Activated naive CD4-positive, alpha-beta T cell treated with anti-CD3 and anti-CD28 coated beads, Interleukin-2, amount 10 ng/mL, durations not matched to agents 7 days and 5 days (primary cell): ENCODE measurements around the gene PSMD13.
A peak's percentile ranks its signal among the peaks of the same experiment; 100 is the strongest.

ENCODE experiments used
- CTCF ChIA-PET: fragments of 350-600 bp; sonication (Branson Sonifier 250); formaldehyde crosslinking; loops from one replicate; lab custom pipeline; 2021; ENCODE audit warnings: antibody characterized with exemption; lab: Charles Lee
- DNase-seq: peaks from one replicate; pipeline ENCODE4 v3.0.0-alpha.2; 2020
- H3K27ac Mint-ChIP-seq: one replicate; pipeline ENCODE4 v1.8.0; 2021; ENCODE audit warnings: mild to moderate bottlenecking, moderate library complexity, mixed read lengths
- H3K27me3 Mint-ChIP-seq: one replicate; pipeline ENCODE4 v1.8.0; 2021; ENCODE audit warnings: mild to moderate bottlenecking, mixed read lengths
- H3K36me3 Mint-ChIP-seq: one replicate; pipeline ENCODE4 v1.8.0; 2021; ENCODE audit warnings: mixed read lengths
- H3K4me1 Mint-ChIP-seq: one replicate; pipeline ENCODE4 v1.8.0; 2021; ENCODE audit warnings: mixed read lengths
- H3K4me3 Mint-ChIP-seq: one replicate; pipeline ENCODE4 v1.8.0; 2021; ENCODE audit warnings: mild to moderate bottlenecking, moderate library complexity, mixed read lengths
- H3K9me3 Mint-ChIP-seq: one replicate; pipeline ENCODE4 v1.8.0; 2021; ENCODE audit warnings: mixed read lengths

PSMD13 gene

DNA sequence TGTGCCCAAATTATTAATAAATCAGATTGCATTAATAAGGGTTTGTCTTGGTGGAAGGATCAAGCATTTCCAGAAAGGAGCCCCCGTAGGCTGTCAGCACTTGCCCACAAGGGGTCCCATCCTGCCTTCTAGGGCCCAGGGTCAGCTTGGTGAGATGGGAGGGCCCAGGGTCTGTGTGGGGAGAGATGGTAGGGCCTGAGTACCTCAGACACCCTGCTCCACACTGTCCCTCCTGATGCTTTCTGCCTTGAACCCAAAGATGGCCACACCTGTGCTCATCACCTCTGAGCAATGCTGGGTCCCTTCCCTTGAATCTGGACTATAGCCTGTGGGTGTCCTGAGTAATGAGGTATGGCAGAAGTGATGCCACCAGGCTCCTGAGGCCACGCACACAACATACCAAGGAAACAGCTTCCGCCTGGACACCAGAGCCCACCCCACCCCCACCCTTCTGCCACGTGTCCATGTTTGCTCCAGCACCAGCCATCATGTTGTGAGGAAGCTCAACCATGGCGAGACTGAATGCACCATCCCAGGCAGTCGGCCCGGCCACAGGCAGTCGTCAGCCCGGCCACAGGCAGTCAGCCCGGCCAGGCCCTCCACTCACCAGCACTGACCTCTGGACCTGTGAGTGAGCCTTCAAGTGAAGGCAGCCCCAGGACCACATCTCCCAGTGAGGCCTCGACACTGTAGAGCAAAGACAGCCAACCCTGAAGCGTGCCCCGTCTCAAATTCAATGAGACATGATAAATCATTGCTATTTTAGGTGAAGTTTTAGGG is 36.4 kb upstream of the PSMD13 start:
- Mint-ChIP-seq H3K4me1 (peaks cover 43% of the 10 kb centered on the region), H3K36me3 (peaks cover 24% of the 10 kb centered on the region), H3K27me3 (no peaks in the 10 kb centered on the region), H3K9me3 (no peaks in the 10 kb centered on the region), H3K27ac (peak overlapping the region; percentile 7), H3K4me3 (no peak overlapping the region)
- DNase-seq = no peak
- CTCF ChIA-PET = interaction anchor here (1.3 kb wide), 1 partner anchor 50 kb away, joined by 3 read pairs; no protein-coding TSS in a partner anchor

DNA sequence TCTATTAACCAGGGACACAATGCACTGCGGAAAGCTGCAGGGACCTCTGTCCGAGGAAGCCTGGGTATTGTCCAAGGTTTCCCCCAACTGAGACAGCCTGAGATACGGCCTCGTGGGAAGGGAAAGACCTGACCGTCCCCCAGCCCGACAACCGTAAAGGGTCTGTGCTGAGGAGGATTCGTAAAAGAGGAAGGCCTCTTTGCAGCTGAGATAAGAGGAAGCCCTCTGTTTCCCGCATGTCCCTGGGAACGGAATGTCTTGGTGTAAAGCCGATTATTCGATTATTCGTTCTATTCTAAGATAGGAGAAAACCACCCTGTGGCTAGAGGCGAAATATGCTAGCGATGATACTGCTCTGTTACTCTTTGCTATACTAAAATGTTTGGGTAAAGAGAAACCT is 34.8 kb upstream of the PSMD13 start:
- peaks cover 27% of the 10 kb centered on the region for H3K36me3 Mint-ChIP-seq
- no peaks in the 10 kb centered on the region for H3K9me3 Mint-ChIP-seq
- no peak for DNase-seq
- H3K4me3 Mint-ChIP-seq = peak overlapping the region; percentile 32
- H3K27me3 Mint-ChIP-seq = no peaks in the 10 kb centered on the region
- CTCF ChIA-PET = no interaction called here
- peak overlapping the region; percentile 81 for H3K27ac Mint-ChIP-seq
- peaks cover 51% of the 10 kb centered on the region for H3K4me1 Mint-ChIP-seq

DNA sequence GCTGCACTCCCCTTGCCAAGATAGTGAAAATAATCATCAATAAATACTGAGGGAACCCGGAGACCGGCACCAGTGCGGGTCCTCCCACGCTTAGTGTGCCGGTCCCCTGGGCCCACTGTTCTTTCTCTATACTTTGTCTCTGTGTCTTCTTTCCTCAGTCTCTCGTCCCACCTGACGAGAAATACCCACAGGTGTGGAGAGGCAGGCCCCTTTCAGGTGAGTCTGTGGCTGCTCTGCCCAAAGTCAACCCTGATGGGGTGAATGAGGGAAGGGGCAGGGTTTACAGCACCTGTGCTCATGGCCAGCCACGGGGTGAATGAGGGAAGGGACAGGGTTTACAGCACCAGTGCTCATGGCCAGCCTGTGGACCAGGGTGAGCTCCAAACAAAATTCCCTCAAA is 34.3 kb upstream of the PSMD13 start:
- Mint-ChIP-seq H3K27me3 (peaks cover 4% of the 10 kb centered on the region), H3K9me3 (no peaks in the 10 kb centered on the region), H3K4me1 (peaks cover 51% of the 10 kb centered on the region), H3K27ac (peak overlapping the region; percentile 81), H3K36me3 (peaks cover 29% of the 10 kb centered on the region), H3K4me3 (peak overlapping the region; percentile 32)
- CTCF ChIA-PET = interaction anchor here (1.3 to 1.4 kb wide), 2 partner anchors 48 to 160 kb away, joined by 3 to 4 read pairs; no protein-coding TSS in a partner anchor
- peak; percentile 21 for DNase-seq

DNA sequence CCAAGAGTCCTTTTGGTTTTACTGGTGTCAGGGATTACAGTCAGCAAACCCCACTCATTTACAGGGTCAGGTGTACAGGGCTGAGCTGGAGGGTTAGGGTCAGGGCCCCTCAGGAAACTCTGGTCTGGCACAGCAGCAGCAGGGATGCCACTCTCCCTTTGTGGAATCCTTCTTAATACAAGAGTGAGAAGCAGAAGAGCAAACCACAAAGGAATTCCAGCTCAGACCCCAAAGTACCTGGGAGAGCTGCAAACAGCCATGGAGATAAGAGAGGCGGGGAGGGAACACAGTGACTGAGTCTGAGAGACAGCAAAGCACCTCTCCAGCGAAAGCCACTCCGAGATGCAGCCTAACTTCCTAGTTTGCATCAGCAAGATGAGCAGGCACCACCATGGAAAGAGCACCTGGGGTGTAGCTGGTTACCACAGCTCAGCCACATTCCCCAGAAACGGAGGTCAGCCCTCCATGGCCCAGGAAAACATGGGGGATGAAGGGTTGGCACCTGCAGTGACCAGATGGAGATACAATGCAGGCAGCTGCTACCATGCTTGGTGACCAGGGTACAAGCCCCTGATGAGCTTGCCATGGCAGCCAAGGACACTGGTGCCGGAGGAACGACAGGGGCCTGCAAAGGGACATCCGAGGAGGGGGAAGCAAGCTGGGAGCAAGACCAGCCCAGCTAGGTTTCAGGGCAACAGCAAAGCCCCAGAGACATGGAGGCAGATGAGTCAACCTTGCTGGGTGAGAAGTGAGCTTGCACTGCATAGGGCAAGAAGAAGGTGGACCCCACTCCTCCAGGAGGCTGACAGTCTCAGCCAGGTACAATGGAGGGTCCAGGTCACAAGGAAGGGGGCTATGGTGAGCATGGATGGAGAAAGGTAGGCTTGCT is 33.5 kb upstream of the PSMD13 start:
- DNase-seq = no peak
- peaks cover 29% of the 10 kb centered on the region for H3K36me3 Mint-ChIP-seq
- H3K27ac Mint-ChIP-seq = peak overlapping the region; percentile 64
- CTCF ChIA-PET = interaction anchor here (1.3 to 1.4 kb wide), 2 partner anchors 47 to 159 kb away, joined by 3 to 4 read pairs; no protein-coding TSS in a partner anchor
- H3K4me3 Mint-ChIP-seq = no peak overlapping the region
- H3K27me3 Mint-ChIP-seq = peaks cover 7% of the 10 kb centered on the region
- H3K9me3 Mint-ChIP-seq = no peaks in the 10 kb centered on the region
- peaks cover 51% of the 10 kb centered on the region for H3K4me1 Mint-ChIP-seq

DNA sequence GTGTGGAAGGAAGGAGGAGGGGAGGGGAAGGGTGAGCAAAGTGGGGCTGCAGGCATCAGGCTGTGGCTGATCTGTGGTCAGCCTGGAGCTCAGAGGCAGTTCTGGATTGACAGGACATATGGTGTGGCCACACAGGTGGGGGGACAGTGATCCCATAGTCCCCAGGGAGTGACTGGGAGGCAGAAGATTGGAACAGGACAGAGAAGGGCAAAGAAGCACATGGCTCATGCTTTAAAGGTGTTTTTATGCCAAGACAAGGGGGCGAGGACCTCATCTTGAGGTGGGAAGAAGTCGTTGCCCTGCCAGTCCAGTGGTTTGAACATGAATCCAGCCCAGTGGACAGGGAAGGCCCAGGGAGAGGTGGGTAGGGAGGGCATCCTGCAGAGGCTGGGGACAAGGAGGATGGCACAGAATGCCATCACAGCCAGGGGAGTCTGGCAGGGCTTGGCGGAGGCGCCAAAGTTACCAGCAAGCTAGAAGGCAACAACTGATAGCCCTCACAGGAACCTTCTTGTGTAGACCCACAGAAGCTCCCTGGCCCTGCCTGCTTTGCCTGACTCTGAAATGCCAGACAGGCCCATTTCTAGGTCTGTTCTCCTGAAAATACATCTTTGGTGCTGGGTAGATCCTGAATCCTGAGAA is 32.7 kb upstream of the PSMD13 start:
- H3K36me3 Mint-ChIP-seq = peaks cover 29% of the 10 kb centered on the region
- H3K27ac Mint-ChIP-seq = peak overlapping the region; percentile 64
- DNase-seq = no peak
- H3K4me3 Mint-ChIP-seq = no peak overlapping the region
- CTCF ChIA-PET = interaction anchor here (1.3 kb wide), 1 partner anchor 158 kb away, joined by 4 read pairs; no protein-coding TSS in a partner anchor
- peaks cover 7% of the 10 kb centered on the region for H3K27me3 Mint-ChIP-seq
- H3K4me1 Mint-ChIP-seq = peaks cover 52% of the 10 kb centered on the region
- no peaks in the 10 kb centered on the region for H3K9me3 Mint-ChIP-seq

DNA sequence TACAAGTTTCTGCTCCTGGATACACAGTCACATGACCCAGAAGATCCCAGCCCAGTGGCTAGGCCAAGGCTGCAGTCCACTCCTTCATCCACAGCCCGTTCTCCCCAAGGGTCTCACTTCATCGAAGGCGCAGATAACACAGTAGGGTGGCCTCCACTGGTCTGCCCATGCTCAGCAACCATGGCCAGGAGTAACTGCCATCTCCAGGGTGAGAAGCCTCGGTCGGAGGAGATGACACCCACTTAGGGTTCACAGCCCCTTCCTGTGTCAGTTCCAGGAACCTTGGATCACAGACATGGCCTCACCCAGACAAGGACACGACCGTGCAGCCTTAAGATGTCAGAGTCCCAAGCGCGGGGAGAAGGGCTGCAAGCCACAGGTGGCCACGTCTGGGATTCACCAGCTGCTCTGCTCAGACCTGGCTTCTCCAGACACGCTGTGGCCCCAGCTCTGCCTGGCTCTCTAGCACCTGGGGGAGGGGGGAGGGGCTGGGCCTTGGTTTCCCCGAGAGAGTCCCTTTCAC is 32.1 kb upstream of the PSMD13 start:
- Mint-ChIP-seq H3K36me3 (peaks cover 29% of the 10 kb centered on the region), H3K9me3 (no peaks in the 10 kb centered on the region), H3K27ac (peak overlapping the region; percentile 49), H3K4me1 (peaks cover 55% of the 10 kb centered on the region), H3K27me3 (peaks cover 7% of the 10 kb centered on the region), H3K4me3 (no peak overlapping the region)
- CTCF ChIA-PET = no interaction called here
- no peak for DNase-seq

DNA sequence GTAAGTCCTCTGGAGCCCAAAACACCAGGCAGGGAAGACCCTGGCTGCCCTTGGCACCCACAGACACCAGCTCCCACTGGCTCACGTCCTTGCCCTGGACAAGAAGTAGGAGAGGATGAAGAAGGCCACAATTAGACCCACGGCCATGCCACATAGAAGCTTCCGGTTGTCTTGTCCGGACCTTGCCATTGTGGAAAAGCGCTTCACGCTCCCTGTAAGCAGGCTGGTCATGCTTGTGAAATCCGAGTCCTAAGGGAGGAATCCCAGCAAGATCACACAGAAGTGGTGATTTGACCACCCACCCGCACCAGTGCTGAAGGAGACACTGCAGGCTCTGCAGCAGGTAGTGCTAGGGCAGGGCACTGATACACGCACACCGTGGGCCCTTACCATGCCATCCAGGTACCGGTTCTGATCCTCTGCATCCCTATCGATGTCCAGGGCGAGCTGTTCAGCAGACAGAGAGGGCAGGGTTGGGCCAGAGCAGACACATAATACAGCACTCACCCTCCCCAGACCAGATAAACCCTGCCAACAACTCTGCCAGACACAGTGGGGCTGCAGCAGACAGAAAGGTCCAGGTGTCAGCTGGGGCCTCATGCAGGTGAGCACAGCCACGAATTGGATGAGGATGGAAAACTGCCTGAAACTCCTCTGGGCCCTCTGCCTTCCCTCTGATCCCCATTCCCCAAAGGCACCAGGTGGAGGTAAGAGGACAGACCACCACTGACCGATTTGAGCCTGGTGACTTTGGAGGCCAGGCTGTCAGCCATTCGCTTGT is 31.4 kb upstream of the PSMD13 start:
- Mint-ChIP-seq H3K9me3 (no peaks in the 10 kb centered on the region), H3K4me1 (peaks cover 62% of the 10 kb centered on the region), H3K4me3 (peak overlapping the region; percentile 96), H3K27ac (no peak overlapping the region), H3K27me3 (peaks cover 7% of the 10 kb centered on the region), H3K36me3 (peaks cover 33% of the 10 kb centered on the region)
- DNase-seq = no peak
- CTCF ChIA-PET = no interaction called here

DNA sequence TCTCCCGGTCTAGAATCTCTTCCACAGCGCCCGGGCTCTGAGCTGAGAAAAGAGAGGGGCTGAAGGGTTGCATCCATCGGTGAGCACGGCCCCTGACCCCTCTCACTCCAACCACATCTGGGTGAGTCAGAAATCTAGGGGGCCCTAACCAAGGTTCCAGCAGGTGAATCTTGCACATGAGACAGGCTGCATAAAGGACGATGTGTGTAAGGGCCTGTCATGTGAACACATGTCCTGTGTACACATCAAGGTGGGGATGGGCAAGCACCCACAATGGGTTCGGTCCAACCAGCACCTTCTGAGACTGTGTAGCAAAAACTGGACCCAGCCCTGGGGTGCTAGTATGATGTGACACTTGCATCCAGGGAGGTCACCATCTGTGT is 30.8 kb upstream of the PSMD13 start:
- CTCF ChIA-PET = interaction anchor here (1.8 kb wide), 1 partner anchor 44 kb away, joined by 8 read pairs; no protein-coding TSS in a partner anchor
- DNase-seq = no peak
- H3K4me3 Mint-ChIP-seq = peak overlapping the region; percentile 96
- peaks cover 7% of the 10 kb centered on the region for H3K27me3 Mint-ChIP-seq
- H3K36me3 Mint-ChIP-seq = peaks cover 31% of the 10 kb centered on the region
- peaks cover 64% of the 10 kb centered on the region for H3K4me1 Mint-ChIP-seq
- no peaks in the 10 kb centered on the region for H3K9me3 Mint-ChIP-seq
- peak overlapping the region; percentile 100 for H3K27ac Mint-ChIP-seq

DNA sequence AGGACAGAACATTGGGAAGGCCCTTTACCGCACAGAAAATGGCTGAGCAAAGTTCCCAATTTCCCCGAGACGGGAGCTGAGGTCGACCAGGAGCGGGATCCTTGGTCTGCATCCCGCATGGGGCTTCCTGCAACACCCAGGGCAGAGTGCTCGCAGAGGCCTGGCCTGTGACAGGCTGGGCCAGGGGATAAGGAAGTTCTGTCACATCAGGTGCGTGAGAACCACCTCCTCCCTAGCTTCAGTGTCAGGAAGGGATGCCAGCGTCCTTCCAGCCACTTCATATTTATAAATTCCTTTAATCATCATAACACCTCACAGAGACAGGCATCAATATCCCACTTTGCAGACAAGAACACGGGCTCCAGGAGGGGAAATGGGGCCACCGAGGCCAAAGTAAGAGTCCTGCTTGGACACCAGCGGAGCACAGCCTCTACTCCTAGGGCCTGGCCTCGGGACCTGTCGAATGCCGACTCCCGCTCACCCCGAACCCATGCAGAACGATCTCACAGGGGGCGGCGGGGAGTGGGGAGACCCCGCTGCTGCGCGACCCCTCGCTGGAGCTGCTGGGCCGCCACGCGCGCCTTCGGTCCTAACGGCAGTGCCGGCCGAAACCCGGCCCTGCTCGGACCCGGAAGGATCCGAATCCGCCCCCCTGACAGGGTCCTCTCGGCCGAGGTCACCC is 30.1 kb upstream of the PSMD13 start:
- Mint-ChIP-seq H3K36me3 (peaks cover 35% of the 10 kb centered on the region), H3K4me1 (peaks cover 61% of the 10 kb centered on the region), H3K27me3 (peaks cover 7% of the 10 kb centered on the region), H3K4me3 (peak overlapping the region; percentile 96), H3K27ac (peak overlapping the region; percentile 100), H3K9me3 (no peaks in the 10 kb centered on the region)
- CTCF ChIA-PET = interaction anchor here (0.8 to 1.8 kb wide), 4 partner anchors 28 to 103 kb away, joined by 3 to 8 read pairs (median 4); partner anchors contain the start of gene PSMD13
- peak; percentile 50 for DNase-seq

DNA sequence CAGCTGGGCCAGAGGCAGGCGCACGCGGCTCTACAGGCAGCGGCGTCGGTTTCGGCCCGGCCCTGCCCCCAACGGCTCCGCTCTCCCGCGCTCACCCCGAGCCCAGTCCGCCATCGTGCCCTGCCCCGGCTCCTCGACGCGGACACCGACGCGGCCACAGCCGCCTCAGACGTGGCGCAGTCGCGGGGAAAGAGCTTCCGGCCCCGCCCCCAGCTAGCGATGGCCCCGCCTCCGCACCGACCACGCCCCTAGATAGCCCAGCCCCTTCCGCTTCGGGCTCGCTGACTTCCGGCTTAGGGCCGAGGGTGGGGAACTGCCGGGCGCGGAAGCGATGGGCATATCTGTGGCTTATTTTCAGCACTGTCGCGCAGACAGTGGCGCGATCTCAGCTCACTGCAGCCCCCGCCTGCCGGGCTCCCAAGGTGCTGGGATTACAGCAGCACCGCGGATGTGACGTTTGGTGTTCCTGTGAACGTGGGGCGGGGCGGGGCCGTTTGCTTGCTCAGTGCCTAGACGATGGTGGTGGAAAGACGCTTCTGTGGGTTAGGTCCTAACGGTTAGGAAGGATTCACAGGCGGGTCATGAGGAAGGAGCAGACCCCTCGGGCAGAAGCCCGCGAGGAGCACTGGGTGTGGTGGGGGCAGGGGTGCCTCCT is 29.4 kb upstream of the PSMD13 start, which contains the start of the genes BET1L and RIC8A:
Gene BET1L, minus strand, starts transcription at position 192 of the 655 bp plus-strand sequence. Its CDS starts 78 bp downstream, at position 114.
Gene RIC8A, plus strand, starts transcription at position 501 of the 655 bp plus-strand sequence. CDS start 1,147 bp downstream, outside the sequence.
- peaks cover 54% of the 10 kb centered on the region for H3K4me1 Mint-ChIP-seq
- H3K27ac Mint-ChIP-seq = peak within 1 kb of the TSS; percentile 100
- H3K9me3 Mint-ChIP-seq = no peaks in the 10 kb centered on the region
- H3K36me3 Mint-ChIP-seq = peaks cover 38% of the 10 kb centered on the region
- peak within 1 kb of the TSS; percentile 96 for H3K4me3 Mint-ChIP-seq
- peaks cover 7% of the 10 kb centered on the region for H3K27me3 Mint-ChIP-seq
- CTCF ChIA-PET = interaction anchor here (0.8 to 1.9 kb wide), 6 partner anchors 9 to 105 kb away, joined by 3 to 8 read pairs (median 4); partner anchors contain the start of gene PSMD13
- DNase-seq = peak; percentile 99

DNA sequence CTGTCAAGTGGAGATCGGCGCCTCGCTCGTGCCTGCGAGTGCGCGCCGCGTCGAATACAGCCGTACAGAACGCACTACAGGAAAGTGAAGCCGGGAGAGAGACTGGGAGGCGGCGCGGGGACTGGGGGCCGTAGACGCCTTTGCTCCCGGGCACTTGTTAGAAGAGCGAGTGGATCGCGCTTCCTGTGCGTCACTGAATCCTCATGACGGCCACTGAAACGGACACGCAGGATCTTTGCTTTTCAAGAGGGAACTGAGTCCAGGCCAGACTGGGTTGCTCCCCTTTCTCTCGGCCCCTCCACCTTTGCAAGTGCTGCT is 29.0 kb upstream of the PSMD13 start:
- no peaks in the 10 kb centered on the region for H3K9me3 Mint-ChIP-seq
- peaks cover 41% of the 10 kb centered on the region for H3K36me3 Mint-ChIP-seq
- H3K27me3 Mint-ChIP-seq = peaks cover 7% of the 10 kb centered on the region
- CTCF ChIA-PET = interaction anchor here (0.8 to 1.9 kb wide), 6 partner anchors 9 to 105 kb away, joined by 3 to 8 read pairs (median 4); partner anchors contain the start of gene PSMD13
- H3K27ac Mint-ChIP-seq = peak overlapping the region; percentile 100
- DNase-seq = no peak
- peaks cover 49% of the 10 kb centered on the region for H3K4me1 Mint-ChIP-seq
- H3K4me3 Mint-ChIP-seq = peak overlapping the region; percentile 96
